Raji (cell line): Measurements from ENCODE around the gene COPB2.

Experiments used
- POLR2A ChIP-seq: IDR thresholded peaks from 2 replicates; pipeline ENCODE4 v1.6.1; 2011; ENCODE audit warnings: low read depth, low read length, control low read depth; ENCODE audit not compliant: insufficient read depth

COPB2 gene

GRCh38 chr3:139318826-139319225, 70.6 kb downstream of the COPB2 start:
- no peak for TF ChIP-seq POLR2A

- no peak for TF ChIP-seq POLR2A
These were observed 71.0 kb downstream of the COPB2 start for GRCh38 chr3:139318431-139318816.

- no peak for TF ChIP-seq POLR2A
These were observed 71.6 kb downstream of the COPB2 start for GRCh38 chr3:139317660-139318430.

DNA sequence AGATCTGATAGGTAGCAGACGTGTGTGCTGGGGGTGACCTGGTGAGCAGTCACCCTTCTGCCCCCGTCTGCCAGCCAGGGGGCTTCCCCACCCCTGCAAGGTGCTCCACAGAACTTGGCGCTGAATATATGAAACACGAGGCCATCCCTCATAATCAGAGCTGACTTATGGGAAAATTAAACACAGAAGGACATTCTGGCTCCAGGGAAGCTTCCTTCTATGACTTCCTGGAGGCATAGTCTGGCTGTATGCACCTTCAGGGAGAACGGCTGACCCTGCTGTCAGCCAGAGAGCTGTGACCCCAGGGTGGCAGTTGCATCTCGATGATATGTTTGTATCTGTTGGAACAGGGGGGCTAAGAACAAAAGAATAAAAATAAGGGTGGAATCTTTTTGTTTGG, 72.2 kb downstream of the COPB2 start:
- TF ChIP-seq POLR2A, result no peak

DNA sequence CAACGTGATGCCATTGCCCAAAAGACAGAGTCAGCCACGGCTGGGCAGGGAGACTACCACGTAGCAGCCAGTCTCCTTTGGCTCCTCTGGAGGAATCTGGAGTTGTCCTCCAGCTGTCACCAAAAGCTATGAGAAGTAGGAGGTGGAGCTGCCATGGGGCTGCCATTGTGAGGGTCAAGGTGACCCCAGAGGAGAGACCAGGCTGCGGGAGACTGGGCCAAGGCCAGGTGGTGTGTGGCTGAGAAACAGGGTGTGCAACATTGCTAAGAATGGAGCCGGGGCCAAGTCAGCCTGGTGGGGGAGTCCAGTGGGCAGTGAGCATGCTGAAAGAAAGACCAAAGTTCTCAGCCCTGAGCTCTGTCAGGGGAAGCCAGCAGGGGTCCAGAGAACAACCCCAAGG, 75.5 kb downstream of the COPB2 start:
- no peak for TF ChIP-seq POLR2A

GRCh38 chr3:139312959-139313358, 76.5 kb downstream of the COPB2 start:
- no peak for TF ChIP-seq POLR2A

DNA sequence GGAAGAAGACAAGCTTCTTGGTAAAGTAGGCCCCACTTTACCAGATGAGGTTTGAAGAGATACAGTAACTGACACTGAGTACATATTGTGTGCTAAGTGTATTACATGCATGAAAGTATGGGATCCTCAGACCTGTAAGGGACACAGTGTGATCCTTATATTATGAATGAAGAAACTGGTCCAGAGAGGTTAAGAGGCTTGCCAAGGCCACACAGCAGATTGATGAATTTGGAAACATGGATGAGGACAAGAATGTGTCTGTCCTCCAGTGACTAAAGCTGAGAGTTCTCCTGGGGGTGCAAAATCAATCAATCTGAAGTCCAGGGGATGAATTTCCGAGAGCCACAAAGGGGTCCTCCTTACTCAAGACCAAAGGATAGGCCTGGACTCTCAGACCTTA, 77.0 kb downstream of the COPB2 start:
- no peak for TF ChIP-seq POLR2A

DNA sequence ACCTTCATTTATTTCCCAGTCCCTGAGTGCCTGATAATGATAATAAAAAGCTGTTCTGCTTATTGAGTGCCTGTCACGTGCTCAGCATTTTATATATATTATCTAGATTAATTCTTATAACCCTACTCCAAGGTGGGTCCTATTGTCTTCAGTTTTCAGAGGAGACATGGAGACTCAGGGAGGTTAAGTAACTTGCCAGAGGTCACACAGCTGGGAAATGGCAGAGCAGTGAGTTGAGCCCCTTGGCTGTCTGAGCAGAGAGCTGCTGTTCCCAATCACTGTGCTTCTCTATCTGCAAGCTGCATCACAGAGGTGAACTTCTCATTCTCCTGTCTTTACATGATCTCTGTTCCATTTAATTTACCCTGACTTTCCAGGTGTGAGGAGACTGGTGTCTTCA, 77.9 kb downstream of the COPB2 start:
- no peak for TF ChIP-seq POLR2A

- no peak for TF ChIP-seq POLR2A
These were observed 78.9 kb downstream of the COPB2 start for GRCh38 chr3:139310474-139310933.

DNA sequence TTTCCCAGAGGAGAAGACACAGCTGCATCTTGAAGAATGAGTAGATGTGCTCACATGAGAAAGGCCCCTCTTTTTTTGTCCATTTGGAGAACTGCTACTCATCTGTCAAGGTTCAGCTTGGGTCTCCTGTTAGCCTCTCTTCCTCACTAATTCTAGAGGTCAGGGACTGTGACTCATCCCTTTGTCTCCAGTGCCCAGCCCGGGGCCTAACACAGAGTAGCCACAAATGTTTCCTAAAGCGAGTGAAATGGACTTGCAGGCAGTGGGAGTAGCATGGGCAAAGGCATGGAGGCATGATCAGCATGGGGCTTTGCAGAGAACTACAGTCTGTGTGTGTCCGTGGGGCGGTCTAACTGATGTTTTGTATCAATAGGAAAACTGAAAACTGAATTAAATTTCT, 79.6 kb downstream of the COPB2 start:
- no peak for TF ChIP-seq POLR2A

- TF ChIP-seq POLR2A, result no peak
These were observed 80.3 kb downstream of the COPB2 start for GRCh38 chr3:139309061-139309591.

- no peak for TF ChIP-seq POLR2A
These were observed 80.9 kb downstream of the COPB2 start for GRCh38 chr3:139308560-139308959.

DNA sequence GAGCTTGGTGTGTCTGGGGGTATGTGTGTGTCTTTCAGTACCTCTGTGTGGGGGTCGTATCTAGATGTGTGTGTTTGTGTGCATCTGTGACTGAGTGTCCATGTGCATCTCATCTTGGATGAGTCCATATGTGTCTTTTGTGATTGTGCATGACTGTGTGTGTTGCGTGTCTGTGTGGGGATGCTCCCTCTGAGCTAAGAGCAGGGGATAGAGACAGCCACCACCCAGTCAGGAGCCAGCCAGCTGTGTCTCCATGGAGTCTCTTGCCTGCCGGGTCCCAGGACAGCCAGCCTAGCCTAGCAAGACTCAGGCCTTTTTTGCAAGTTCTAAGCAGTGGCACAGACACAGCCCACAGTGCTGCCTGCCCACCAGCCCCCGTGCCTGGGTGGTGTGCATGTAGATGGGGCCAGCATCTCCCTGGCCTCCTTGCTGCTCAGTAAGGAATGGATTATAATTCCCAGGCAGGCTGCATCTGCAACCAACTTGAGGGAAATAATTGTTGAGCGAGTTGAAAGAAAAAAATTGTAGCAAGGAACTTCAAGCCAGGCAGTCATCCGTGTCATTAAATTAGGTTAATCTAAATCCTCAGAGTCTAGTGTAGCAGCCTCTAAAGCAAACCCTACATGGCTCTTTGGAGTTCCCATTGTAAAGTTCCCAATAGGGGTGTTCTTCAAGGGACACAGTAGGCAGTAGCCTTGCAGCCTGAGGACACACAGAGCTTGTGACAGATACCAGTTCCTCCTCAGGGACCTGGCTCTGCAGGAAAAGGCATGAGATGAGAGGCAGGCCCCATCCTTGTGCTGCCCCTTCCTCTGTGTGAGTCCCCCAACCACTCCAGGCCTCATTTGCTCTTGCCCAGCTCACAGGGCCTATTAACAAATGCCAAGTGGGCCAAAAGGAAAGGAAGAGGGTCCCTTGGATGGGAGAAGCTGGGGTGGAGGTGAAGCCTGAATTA, 81.6 kb downstream of the COPB2 start:
- no peak for TF ChIP-seq POLR2A
